DND-41 (cell line): Measurements from ENCODE around the gene UTP15.

ENCODE experiments used
- ATAC-seq: fragments of 200-7000 bp; cut with Tn5 transposase; 3 replicates; pipeline ENCODE4 v1.9.1; 2021; ENCODE audit warnings: low read depth; ENCODE audit not compliant: insufficient read depth
- DNase-seq: peaks from one replicate; pipeline ENCODE4 v3.0.0-alpha.2; 2020
- H2AFZ ChIP-seq: 2 replicates; pipeline ENCODE4 v1.6.0; 2012; ENCODE audit warnings: low read depth, low read length
- H3K27ac ChIP-seq: 2 replicates; pipeline ENCODE4 v1.5.1; 2012; ENCODE audit warnings: low read length, inconsistent platforms
- H3K27me3 ChIP-seq: fragments of 200-600 bp; sonication (generic); 2 replicates; pipeline ENCODE4 v1.6.0; 2012; ENCODE audit warnings: low read length, mild to moderate bottlenecking, inconsistent platforms; ENCODE audit not compliant: insufficient read depth, poor library complexity
- H3K36me3 ChIP-seq: 2 replicates; pipeline ENCODE4 v1.5.1; 2012; ENCODE audit warnings: low read length, inconsistent platforms; ENCODE audit not compliant: insufficient read depth
- H3K4me1 ChIP-seq: 2 replicates; pipeline ENCODE4 v1.5.1; 2012; ENCODE audit warnings: mild to moderate bottlenecking, low read length; ENCODE audit not compliant: insufficient read depth
- H3K4me2 ChIP-seq: 2 replicates; pipeline ENCODE4 v1.6.0; 2012; ENCODE audit warnings: mild to moderate bottlenecking, moderate library complexity, low read length, inconsistent platforms; ENCODE audit not compliant: insufficient read depth
- H3K4me3 ChIP-seq, 2 experiments: fragments of 200-600 bp in 1 of 2; shearing (Covaris generic) in 1 of 2; 2 replicates each; pipeline ENCODE4 v1.5.1; 2012 to 2016; ENCODE audit warnings: inconsistent platforms in 2 of 2, low read length in 2 of 2, mild to moderate bottlenecking in 2 of 2, low read depth in 1 of 2, moderate library complexity in 1 of 2
- H3K79me2 ChIP-seq: 2 replicates; pipeline ENCODE4 v1.6.0; 2012; ENCODE audit warnings: low read length, inconsistent platforms; ENCODE audit not compliant: insufficient read depth
- H3K9ac ChIP-seq: 2 replicates; pipeline ENCODE4 v1.6.0; 2012; ENCODE audit warnings: low read depth, mild to moderate bottlenecking, inconsistent platforms, low read length, moderate library complexity
- H3K9me3 ChIP-seq: 2 replicates; pipeline ENCODE4 v1.5.1; 2012; ENCODE audit warnings: low read length, moderate library complexity, mild to moderate bottlenecking, inconsistent platforms; ENCODE audit not compliant: insufficient read depth, severe bottlenecking
- H4K20me1 ChIP-seq: 2 replicates; pipeline ENCODE4 v1.6.0; 2012; ENCODE audit warnings: low read length; ENCODE audit not compliant: insufficient read depth
- CTCF ChIP-seq: IDR thresholded peaks from 2 replicates; pipeline ENCODE4 v1.5.1; 2012; ENCODE audit warnings: borderline replicate concordance, low read length, moderate library complexity, mild to moderate bottlenecking; ENCODE audit not compliant: poor library complexity, severe bottlenecking; ENCODE audit errors: extremely low read depth
- EZH2 ChIP-seq: IDR thresholded peaks from 3 replicates; pipeline ENCODE4 v1.6.1; 2012; ENCODE audit warnings: borderline replicate concordance, low read depth, mild to moderate bottlenecking, moderate library complexity, low read length, inconsistent platforms; ENCODE audit not compliant: severe bottlenecking

Gene UTP15

DNA sequence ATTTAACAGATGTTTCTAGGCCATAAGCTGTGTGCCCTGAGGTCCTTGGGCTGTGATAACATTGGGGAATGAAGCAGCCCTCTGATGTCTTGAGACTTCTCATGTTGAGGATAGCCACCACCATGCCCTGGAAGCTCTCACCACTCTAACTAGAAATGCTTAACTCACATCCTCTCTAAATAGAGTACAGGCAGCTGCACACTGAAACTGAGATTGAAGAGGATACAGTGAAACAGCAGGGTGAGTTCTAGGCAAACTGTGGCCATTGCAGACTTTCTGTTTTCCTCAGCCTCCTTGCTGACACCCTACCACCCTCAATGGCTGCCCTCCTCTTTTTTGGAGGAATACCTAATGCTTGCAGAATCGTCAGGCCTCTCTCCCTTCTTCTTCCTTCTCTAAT, 22.4 kb downstream of the UTP15 start:
- ATAC-seq (no peak), DNase-seq (no peak)
- H3K9me3 ChIP-seq = no peaks in the 10 kb centered on the region
- no peaks in the 10 kb centered on the region for H3K4me1 ChIP-seq
- H3K27ac ChIP-seq = no peak overlapping the region
- no peak overlapping the region for H3K4me3 ChIP-seq
- no peak overlapping the region for H2AFZ ChIP-seq
- TF ChIP-seq CTCF (no peak), EZH2 (no peak)
- no peaks in the 10 kb centered on the region for H3K79me2 ChIP-seq
- no peaks in the 10 kb centered on the region for H3K27me3 ChIP-seq
- H3K4me2 ChIP-seq = no peak overlapping the region
- peaks cover 6% of the 10 kb centered on the region; the same call in 1 of the 2 replicates for H4K20me1 ChIP-seq
- peaks cover 11% of the 10 kb centered on the region; the same call in 1 of the 2 replicates for H3K36me3 ChIP-seq
- H3K9ac ChIP-seq = no peak overlapping the region

- H3K4me2 ChIP-seq = no peak overlapping the region
Measured at GRCh38 chr5:73591102-73591695, 25.7 kb downstream of the UTP15 start.

GRCh38 chr5:73591698-73592501, 26.4 kb downstream of the UTP15 start:
- TF ChIP-seq EZH2 = no peak
- no peak for TF ChIP-seq CTCF
- Histone ChIP-seq H3K79me2 (no peaks in the 10 kb centered on the region), H3K4me2 (no peak overlapping the region)

More at GRCh38 chr5:73591102-73591695, 25.7 kb downstream of the UTP15 start:
- no peak overlapping the region for H3K4me3 ChIP-seq
- H3K27me3 ChIP-seq = no peaks in the 10 kb centered on the region
- H4K20me1 ChIP-seq = no peaks in the 10 kb centered on the region
- no peak overlapping the region for H2AFZ ChIP-seq
- DNase-seq = peak; percentile 48
- no peaks in the 10 kb centered on the region for H3K4me1 ChIP-seq
- H3K9ac ChIP-seq = no peak overlapping the region
- no peaks in the 10 kb centered on the region for H3K36me3 ChIP-seq
- no peak overlapping the region for H3K27ac ChIP-seq
- TF ChIP-seq EZH2 (no peak), CTCF (peak; percentile 90)
- no peaks in the 10 kb centered on the region for H3K79me2 ChIP-seq
- H3K9me3 ChIP-seq = no peaks in the 10 kb centered on the region
- ATAC-seq = peak; percentile 76

More at GRCh38 chr5:73591698-73592501, 26.4 kb downstream of the UTP15 start:
- Histone ChIP-seq H3K27ac (no peak overlapping the region), H2AFZ (no peak overlapping the region), H3K9ac (no peak overlapping the region), H3K4me3 (no peak overlapping the region), H3K9me3 (no peaks in the 10 kb centered on the region), H3K36me3 (no peaks in the 10 kb centered on the region), H4K20me1 (no peaks in the 10 kb centered on the region), H3K4me1 (no peaks in the 10 kb centered on the region), H3K27me3 (no peaks in the 10 kb centered on the region)
- ATAC-seq = no peak
- DNase-seq = no peak
